Trophoblast cell (in vitro differentiated cells and primary cell): ENCODE measurements around the gene CNTFR.
A peak's percentile ranks its signal among the peaks of the same experiment; 100 is the strongest.

ENCODE experiments used
- DNase-seq, 2 donors: peaks; one replicate each; pipeline ENCODE4 v3.0.0-alpha.2; 2016
- H2AFZ ChIP-seq: 2 replicates; pipeline ENCODE4 v1.6.1; 2013; ENCODE audit warnings: low read length, moderate library complexity, mild to moderate bottlenecking; ENCODE audit not compliant: insufficient read depth, poor library complexity
- H2AK5ac ChIP-seq: 2 replicates; pipeline ENCODE4 v1.6.1; 2013; ENCODE audit warnings: mild to moderate bottlenecking, low read length
- H2BK120ac ChIP-seq: 2 replicates; pipeline ENCODE4 v1.6.1; 2013; ENCODE audit warnings: low read length, mild to moderate bottlenecking, moderate library complexity; ENCODE audit not compliant: insufficient read depth, poor library complexity
- H2BK12ac ChIP-seq: 2 replicates; pipeline ENCODE4 v1.6.1; 2013; ENCODE audit warnings: mild to moderate bottlenecking, low read length, moderate library complexity
- H2BK5ac ChIP-seq: 2 replicates; pipeline ENCODE4 v1.6.1; 2013; ENCODE audit warnings: low read length, low read depth, moderate library complexity, mild to moderate bottlenecking; ENCODE audit not compliant: poor library complexity
- H3K14ac ChIP-seq: 2 replicates; pipeline ENCODE4 v1.6.1; 2013; ENCODE audit warnings: mild to moderate bottlenecking, low read length
- H3K18ac ChIP-seq: 2 replicates; pipeline ENCODE4 v1.6.1; 2013; ENCODE audit warnings: mild to moderate bottlenecking, low read length
- H3K23ac ChIP-seq: 2 replicates; pipeline ENCODE4 v1.6.1; 2013; ENCODE audit warnings: low read length
- H3K27ac ChIP-seq: 2 replicates; pipeline ENCODE4 v1.5.1; 2013; ENCODE audit warnings: low read depth, mild to moderate bottlenecking, inconsistent platforms, low read length, moderate library complexity
- H3K27me3 ChIP-seq: 2 replicates; pipeline ENCODE4 v1.6.1; 2013; ENCODE audit warnings: inconsistent platforms, mild to moderate bottlenecking, low read length, moderate library complexity; ENCODE audit not compliant: insufficient read depth
- H3K36me3 ChIP-seq, 2 experiments: 1 replicate in 1 of 2; 2 replicates in 1 of 2; pipeline ENCODE4 v1.6.1; 2013; ENCODE audit warnings: low read length in 2 of 2, mild to moderate bottlenecking in 2 of 2, moderate library complexity in 1 of 2; ENCODE audit not compliant: insufficient read depth in 2 of 2, control insufficient read depth in 1 of 2
- H3K4ac ChIP-seq: 2 replicates; pipeline ENCODE4 v1.6.1; 2013; ENCODE audit warnings: low read depth, mild to moderate bottlenecking, low read length, moderate library complexity
- H3K4me1 ChIP-seq, 2 experiments: 1 replicate in 1 of 2; 2 replicates in 1 of 2; pipeline ENCODE4 v1.6.1; 2013; ENCODE audit warnings: low read length in 2 of 2, mild to moderate bottlenecking in 2 of 2, moderate library complexity in 1 of 2; ENCODE audit not compliant: insufficient read depth in 2 of 2, control insufficient read depth in 1 of 2
- H3K4me2 ChIP-seq: 2 replicates; pipeline ENCODE4 v1.6.1; 2013; ENCODE audit warnings: inconsistent platforms, mild to moderate bottlenecking, low read length, moderate library complexity
- H3K4me3 ChIP-seq: 2 replicates; pipeline ENCODE4 v1.5.1; 2013; ENCODE audit warnings: mild to moderate bottlenecking, low read depth, low read length, inconsistent platforms
- H3K79me1 ChIP-seq: one replicate; pipeline ENCODE4 v1.6.1; 2013; ENCODE audit warnings: low read length
- H3K79me2 ChIP-seq: 2 replicates; pipeline ENCODE4 v1.6.1; 2013; ENCODE audit warnings: low read length, mild to moderate bottlenecking; ENCODE audit not compliant: control insufficient read depth, insufficient read depth, poor library complexity
- H3K9ac ChIP-seq: 2 replicates; pipeline ENCODE4 v1.6.1; 2013; ENCODE audit warnings: mild to moderate bottlenecking, low read length
- H3K9me3 ChIP-seq: 2 replicates; pipeline ENCODE4 v1.6.1; 2013; ENCODE audit warnings: low read depth, mild to moderate bottlenecking, control low read depth, inconsistent platforms, low read length; ENCODE audit not compliant: insufficient read depth
- H4K12ac ChIP-seq: 2 replicates; pipeline ENCODE4 v1.6.1; 2013; ENCODE audit warnings: low read depth, mild to moderate bottlenecking, low read length, moderate library complexity
- H4K8ac ChIP-seq: 2 replicates; pipeline ENCODE4 v1.6.1; 2013; ENCODE audit warnings: low read depth, mild to moderate bottlenecking, low read length, moderate library complexity
- H4K91ac ChIP-seq: one replicate; pipeline ENCODE4 v1.6.1; 2013; ENCODE audit warnings: low read depth, mild to moderate bottlenecking, low read length, moderate library complexity
- WGBS: extraction: QIAGEN DNeasy Blood & Tissue Kit; methylation state at CpG from one replicate; pipeline ENCODE4 v1.1.7; 2013; ENCODE audit warnings: missing lambda C conversion rate; ENCODE audit not compliant: insufficient read length, insufficient coverage; ENCODE audit errors: extremely low coverage; 5-methylcytosine and 5-hydroxymethylcytosine counted together

The CNTFR gene

DNA sequence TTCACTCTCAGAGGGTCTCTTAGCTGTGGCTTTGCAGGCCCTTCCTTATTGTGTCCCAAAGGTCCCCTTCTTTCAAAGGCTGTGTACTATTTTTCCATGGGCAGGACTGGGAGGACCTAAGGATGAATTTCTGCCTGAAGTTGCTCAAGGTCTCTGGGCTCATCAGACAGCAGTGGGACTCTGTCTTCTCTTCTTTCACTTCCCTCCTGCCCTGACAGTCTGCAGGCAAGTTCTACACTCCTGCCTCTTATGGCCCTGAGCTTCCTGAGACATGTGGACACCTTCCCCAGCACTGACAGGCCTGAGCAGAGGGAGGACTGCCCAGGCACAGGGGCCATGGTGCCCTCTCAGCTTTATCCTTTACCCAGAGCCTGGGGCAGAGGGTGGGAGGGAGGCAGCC is 81.6 kb downstream of the CNTFR start:
- Histone ChIP-seq H4K8ac (no peak overlapping the region), H3K36me3 (no peaks in the 10 kb centered on the region), H2AFZ (no peak overlapping the region), H3K23ac (no peak overlapping the region), H3K79me1 (no peaks in the 10 kb centered on the region), H3K4me3 (no peak overlapping the region), H3K18ac (no peak overlapping the region), H3K4ac (no peak overlapping the region), H4K12ac (no peak overlapping the region), H2BK5ac (no peak overlapping the region), H3K4me1 (peaks cover 0 to 11% of the 10 kb centered on the region in 2 experiments), H3K9ac (no peak overlapping the region), H3K27ac (no peak overlapping the region), H2AK5ac (no peak overlapping the region), H4K91ac (no peak overlapping the region), H2BK120ac (no peak overlapping the region), H3K79me2 (no peaks in the 10 kb centered on the region), H3K27me3 (no peaks in the 10 kb centered on the region), H3K14ac (no peak overlapping the region), H3K4me2 (no peak overlapping the region), H2BK12ac (no peak overlapping the region), H3K9me3 (peaks cover 3% of the 10 kb centered on the region)
- no peak for DNase-seq

GRCh38 chr9:34507556-34507955 is 82.0 kb downstream of the CNTFR start:
- H3K4ac ChIP-seq = no peak overlapping the region
- H3K9me3 ChIP-seq = peaks cover 3% of the 10 kb centered on the region
- no peaks in the 10 kb centered on the region for H3K36me3 ChIP-seq
- no peak overlapping the region for H4K91ac ChIP-seq
- H3K79me1 ChIP-seq = no peaks in the 10 kb centered on the region
- WGBS = no CpG with 5 or more reads among the region's 5 CpGs
- H3K9ac ChIP-seq = no peak overlapping the region
- no peak overlapping the region for H4K12ac ChIP-seq
- no peak overlapping the region for H2BK120ac ChIP-seq
- no peak overlapping the region for H2AK5ac ChIP-seq
- no peak overlapping the region for H2BK5ac ChIP-seq
- no peak overlapping the region for H3K23ac ChIP-seq
- H3K18ac ChIP-seq = no peak overlapping the region
- H3K27ac ChIP-seq = no peak overlapping the region
- no peak overlapping the region for H3K4me2 ChIP-seq
- H3K27me3 ChIP-seq = no peaks in the 10 kb centered on the region
- peaks cover 0 to 7% of the 10 kb centered on the region in 2 experiments for H3K4me1 ChIP-seq
- H2BK12ac ChIP-seq = no peak overlapping the region
- DNase-seq = no peak
- H3K4me3 ChIP-seq = no peak overlapping the region
- no peak overlapping the region for H2AFZ ChIP-seq
- H3K14ac ChIP-seq = no peak overlapping the region
- H3K79me2 ChIP-seq = no peaks in the 10 kb centered on the region
- no peak overlapping the region for H4K8ac ChIP-seq

DNA sequence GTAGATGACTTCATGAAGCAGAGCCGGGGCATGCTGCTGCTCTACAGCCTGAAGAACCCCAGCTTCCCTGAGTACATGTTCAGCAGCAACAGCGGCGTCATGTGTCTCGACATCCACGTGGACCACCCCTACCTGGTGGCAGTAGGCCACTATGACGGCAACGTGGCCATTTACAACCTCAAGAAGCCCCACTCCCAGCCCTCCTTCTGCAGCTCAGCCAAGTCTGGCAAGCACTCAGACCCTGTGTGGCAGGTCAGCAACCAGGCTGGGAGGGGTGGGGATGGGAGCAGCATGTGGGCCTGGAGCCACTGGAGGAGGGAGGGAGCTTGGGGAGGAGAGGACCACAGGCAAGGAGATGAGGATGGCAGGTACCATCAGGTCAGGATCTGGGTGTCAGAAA is 82.9 kb downstream of the CNTFR start:
- H3K27me3 ChIP-seq = no peaks in the 10 kb centered on the region
- no peak overlapping the region for H2BK12ac ChIP-seq
- H3K79me1 ChIP-seq = no peaks in the 10 kb centered on the region
- no peak overlapping the region for H3K4me3 ChIP-seq
- no peak overlapping the region for H4K8ac ChIP-seq
- no peak overlapping the region for H2AK5ac ChIP-seq
- H3K9me3 ChIP-seq = peaks cover 3% of the 10 kb centered on the region
- no peak overlapping the region for H3K18ac ChIP-seq
- H3K4me2 ChIP-seq = no peak overlapping the region
- WGBS = no CpG with 5 or more reads among the region's 7 CpGs
- H4K12ac ChIP-seq = no peak overlapping the region
- DNase-seq = no peak
- H4K91ac ChIP-seq = no peak overlapping the region
- no peak overlapping the region for H3K4ac ChIP-seq
- H3K4me1 ChIP-seq = peaks cover 0 to 7% of the 10 kb centered on the region in 2 experiments
- H2BK120ac ChIP-seq = no peak overlapping the region
- no peaks in the 10 kb centered on the region for H3K36me3 ChIP-seq
- H2AFZ ChIP-seq = no peak overlapping the region
- H2BK5ac ChIP-seq = no peak overlapping the region
- H3K79me2 ChIP-seq = no peaks in the 10 kb centered on the region
- no peak overlapping the region for H3K23ac ChIP-seq
- H3K14ac ChIP-seq = no peak overlapping the region
- H3K9ac ChIP-seq = no peak overlapping the region
- H3K27ac ChIP-seq = no peak overlapping the region

DNA sequence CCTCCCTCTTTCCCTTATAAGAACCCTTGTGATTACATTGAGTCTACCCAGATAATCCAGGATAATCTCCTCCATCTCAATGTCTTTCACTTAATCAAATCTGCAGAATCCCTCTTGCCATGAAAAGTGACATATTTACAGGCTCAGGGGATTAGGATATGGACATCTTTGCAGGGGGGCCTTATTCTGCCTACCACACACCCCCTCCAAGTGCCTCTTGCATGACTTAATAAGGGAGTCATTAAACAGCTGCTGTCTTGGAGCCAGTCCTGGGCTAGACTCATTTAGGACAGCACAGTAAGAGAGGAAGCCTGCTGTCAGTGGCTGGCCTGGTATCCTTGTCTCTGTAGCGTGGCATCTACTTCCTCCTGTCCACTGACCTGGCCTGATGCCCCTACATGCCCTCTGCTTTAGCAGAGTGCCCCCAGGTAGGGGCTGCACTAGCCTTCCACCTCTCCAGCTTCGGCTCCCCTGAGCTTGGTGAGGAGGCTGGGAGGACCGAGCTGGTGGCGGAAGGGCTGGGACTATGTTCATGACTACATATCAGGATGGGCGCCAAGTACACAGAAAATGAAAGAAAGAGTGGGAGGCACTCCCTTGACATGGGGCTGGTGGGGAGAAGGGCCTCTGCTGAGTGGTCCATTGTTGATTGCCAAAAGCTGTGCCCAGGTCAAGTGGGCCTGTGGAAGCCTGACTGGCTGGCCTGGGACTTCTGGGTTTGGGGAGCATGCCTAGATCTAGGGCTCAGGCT is 84.0 kb downstream of the CNTFR start:
- DNase-seq = no peak
- Histone ChIP-seq H3K27me3 (no peaks in the 10 kb centered on the region), H3K79me1 (no peaks in the 10 kb centered on the region), H4K12ac (no peak overlapping the region), H3K4me1 (peaks cover 0 to 7% of the 10 kb centered on the region in 2 experiments), H2BK12ac (no peak overlapping the region), H3K4me3 (no peak overlapping the region), H3K14ac (no peak overlapping the region), H3K36me3 (no peaks in the 10 kb centered on the region), H3K23ac (no peak overlapping the region), H3K18ac (no peak overlapping the region), H3K9ac (peak overlapping the region; percentile 24), H3K27ac (no peak overlapping the region), H2BK5ac (no peak overlapping the region), H3K79me2 (no peaks in the 10 kb centered on the region), H3K9me3 (peaks cover 3% of the 10 kb centered on the region), H3K4ac (no peak overlapping the region), H2BK120ac (no peak overlapping the region), H4K8ac (no peak overlapping the region), H3K4me2 (no peak overlapping the region), H2AFZ (no peak overlapping the region), H2AK5ac (no peak overlapping the region), H4K91ac (no peak overlapping the region)
- no CpG with 5 or more reads among the region's 5 CpGs for WGBS
